Measurements from ENCODE around the gene IPMK.

DNA sequence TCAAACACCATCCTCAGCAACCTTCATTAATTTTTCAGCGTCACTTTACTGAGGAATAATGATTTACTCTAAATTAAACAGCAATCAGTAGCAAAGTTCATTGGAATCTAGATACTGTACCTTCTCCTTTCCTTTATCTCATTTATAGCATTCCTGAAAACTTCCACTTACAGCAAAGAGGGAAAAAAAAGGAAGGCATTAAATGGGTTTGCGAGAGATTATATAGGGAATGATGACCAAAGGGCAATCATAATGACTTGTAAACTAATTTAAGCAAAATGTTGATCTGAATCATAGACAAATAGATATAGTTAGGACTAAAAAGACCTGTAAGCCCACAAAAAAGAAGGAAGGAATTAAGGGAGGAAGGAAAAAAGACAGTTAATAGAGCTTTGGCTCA is 42.0 kb downstream of the IPMK start:
- TF ChIP-seq CTCF (IDR thresholded peaks at IDR 0.05; ENCODE audit: low read depth, low read length, poor library complexity, severe bottlenecking) (no peak), EZH2phosphoT487 (IDR thresholded peaks at IDR 0.05; ENCODE audit: borderline replicate concordance, low read length) (no peak)

Data from DOHH2 (cell line).